HepG2 (cell line): ENCODE measurements around the gene NCOA6. TPM values are rescaled to one million over a fixed set of nuclear protein-coding genes. Genes with fewer than 3 reads are reported as not detected.
A peak's percentile ranks its signal among the peaks of the same experiment; 100 is the strongest.

ENCODE experiments used
- ATAD3A ChIP-seq: sonication (generic); formaldehyde crosslinking; IDR thresholded peaks from 2 replicates; pipeline ENCODE4 v1.4.0; 2020; ENCODE audit warnings: missing genetic modification reagents
- BRCA1 ChIP-seq: sonication (generic); formaldehyde crosslinking; IDR thresholded peaks from 2 replicates; pipeline ENCODE4 v1.4.0; 2020; ENCODE audit warnings: missing genetic modification reagents
- FOSL2 ChIP-seq: sonication (generic); formaldehyde crosslinking; IDR thresholded peaks from 2 replicates; pipeline ENCODE4 v1.4.0; 2020; ENCODE audit warnings: missing genetic modification reagents
- HMG20A ChIP-seq: IDR thresholded peaks from 2 replicates; pipeline ENCODE4 v1.6.1; 2016; ENCODE audit warnings: borderline replicate concordance
- IRF2 ChIP-seq: IDR thresholded peaks from 2 replicates; pipeline ENCODE4 v1.6.1; 2018; ENCODE audit warnings: missing genetic modification reagents, missing compliant biosample characterization
- LCORL ChIP-seq, 2 experiments: fragments of 450-650 bp in 1 of 2; sonication (generic) in 1 of 2; formaldehyde crosslinking in 1 of 2; IDR thresholded peaks; 2 replicates each; pipeline versions ENCODE4 v1.5.0 to v1.6.1; 2017 to 2020; ENCODE audit warnings: antibody characterized with exemption in 1 of 2, missing genetic modification reagents in 1 of 2
- POLR2AphosphoS2 ChIP-seq: IDR thresholded peaks from 2 replicates; pipeline ENCODE4 v1.6.1; 2011; ENCODE audit warnings: low read depth, low read length, improper control_type of control experiment
- PPARG ChIP-seq: conservative IDR thresholded peaks from 2 replicates; pipeline ENCODE4 v1.6.1; 2016; ENCODE audit warnings: missing biosample characterization, missing genetic modification reagents
- RFX1 ChIP-seq: fragments of 450-650 bp; IDR thresholded peaks from 2 replicates; pipeline ENCODE4 v1.6.1; 2017
- ZNF749 ChIP-seq: sonication (generic); formaldehyde crosslinking; IDR thresholded peaks from 2 replicates; pipeline ENCODE4 v1.8.0; 2022; ENCODE audit warnings: mild to moderate bottlenecking, missing genetic modification reagents, moderate library complexity, borderline replicate concordance
- ZNF772 ChIP-seq: sonication (generic); formaldehyde crosslinking; IDR thresholded peaks from 2 replicates; pipeline ENCODE4 v1.5.0; 2020; ENCODE audit warnings: mild to moderate bottlenecking, missing genetic modification reagents
- ZSCAN29 ChIP-seq: sonication (generic); formaldehyde crosslinking; conservative IDR thresholded peaks from 2 replicates; pipeline ENCODE4 v1.4.0; 2020; ENCODE audit warnings: mild to moderate bottlenecking, missing genetic modification reagents
- ZSCAN30 ChIP-seq: sonication (generic); formaldehyde crosslinking; IDR thresholded peaks from 2 replicates; pipeline ENCODE4 v1.5.0; 2020; ENCODE audit warnings: mild to moderate bottlenecking, missing genetic modification reagents
- polyA plus RNA-seq, 8 experiments: library from polyadenylated mRNA; depleted of rRNA in 3 of 8; stranded (reverse) in 7 of 8; unstranded in 1 of 8; fragments of >200 nt; fragmentation: Illumina TruSeq in 4 of 8; extraction: Trizol in 4 of 8; gene quantifications; 2 replicates each; pipeline versions ENCODE4 v1.2.1 to v1.2.3, GENCODE V29; 2011 to 2016; ENCODE audit warnings: low read depth in 4 of 8, missing spikeins in 1 of 8, mixed read lengths in 1 of 8; ENCODE audit not compliant: insufficient read depth in 1 of 8
- total RNA-seq, 5 experiments: library from RNA; depleted of rRNA; stranded (reverse); fragments of >200 nt; fragmentation: Illumina TruSeq; extraction: Trizol; gene quantifications; 2 replicates each; pipeline ENCODE4 v1.2.3, GENCODE V29; 2016; ENCODE audit warnings: low read depth in 1 of 5
- TF ChIP-seq, protein P1 (sequence below), 2 experiments: sonication (generic) in 1 of 2; formaldehyde crosslinking in 1 of 2; IDR thresholded peaks; 2 replicates each; pipeline versions ENCODE4 v1.6.1 to v1.9.0; 2014 to 2022; ENCODE audit warnings: antibody characterized with exemption in 1 of 2, borderline replicate concordance in 1 of 2, inconsistent platforms in 1 of 2, low read depth in 1 of 2, missing genetic modification reagents in 1 of 2
- TF ChIP-seq, protein P2 (sequence below): IDR thresholded peaks from 2 replicates; pipeline ENCODE4 v1.6.1; 2016; ENCODE audit warnings: low read depth
- TF ChIP-seq, protein P3 (sequence below): sonication (generic); formaldehyde crosslinking; IDR thresholded peaks from 2 replicates; pipeline ENCODE4 v1.4.0; 2020; ENCODE audit warnings: missing genetic modification reagents, borderline replicate concordance

Gene NCOA6
- total and polyA plus RNA-seq, 2 of the 13 experiments (the other 11 are each of a cell fraction or from before 2014, with no cell fraction given), result 11.2 to 29.3 TPM

DNA sequence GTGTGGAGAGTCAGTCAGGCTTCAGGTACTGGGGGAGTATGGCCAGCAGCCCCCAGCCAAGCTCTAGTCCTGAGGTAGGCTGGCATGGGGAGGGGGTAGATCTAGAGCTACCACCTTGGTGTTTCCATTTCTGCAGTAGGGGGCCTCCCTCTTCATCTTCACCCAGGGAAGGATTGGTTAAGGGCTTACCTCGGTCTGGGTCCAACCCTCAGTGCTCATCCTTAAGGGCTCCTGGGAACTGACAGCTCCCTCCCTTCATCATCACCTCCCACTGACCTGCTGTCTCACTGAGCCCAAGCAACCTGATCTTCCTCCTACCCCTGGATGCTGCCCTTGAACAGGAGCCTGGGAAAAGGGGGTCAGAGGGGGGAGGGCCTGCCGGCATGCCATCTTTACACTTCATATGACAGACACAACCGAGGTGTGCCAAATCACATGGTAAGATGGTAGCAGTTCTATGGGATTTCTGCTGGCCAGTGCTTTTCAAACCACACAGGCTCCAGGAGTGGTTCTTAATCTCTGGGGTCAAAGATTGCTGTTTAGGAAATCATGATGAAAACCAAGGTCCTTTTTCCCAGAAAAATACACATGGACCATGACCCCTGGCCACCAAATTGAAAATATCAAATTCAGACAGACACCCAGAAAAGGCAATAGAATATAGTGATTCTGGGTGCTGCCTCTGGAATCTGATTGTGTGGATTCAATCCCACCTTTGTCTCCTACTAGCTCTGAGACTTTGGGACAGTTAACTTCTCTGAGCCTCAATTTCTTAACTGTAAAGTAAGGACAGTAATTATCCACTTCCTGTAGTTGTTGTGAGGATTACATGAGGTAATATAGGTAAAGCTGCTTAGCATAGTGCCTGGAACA, 118.3 kb downstream of the NCOA6 start (continued):
- TF ChIP-seq PPARG (CRISPR knock-in tag), result peak; percentile 8; the same call in 1 of the 2 replicates
- peak; percentile 57 for TF ChIP-seq POLR2AphosphoS2
- TF ChIP-seq ZNF772 (CRISPR knock-in tag), result peak; percentile 41; the same call in 1 of the 2 replicates
- 0 out of 2 replicates have a peak, but pooled peaks have one; percentile 48 for TF ChIP-seq ZSCAN29 (CRISPR knock-in tag)
- TF ChIP-seq FOSL2 (CRISPR knock-in tag), result peak; percentile 47; the same call in 1 of the 2 replicates
- no peak for TF ChIP-seq ZSCAN30 (CRISPR knock-in tag)
- TF ChIP-seq, protein P1, sequence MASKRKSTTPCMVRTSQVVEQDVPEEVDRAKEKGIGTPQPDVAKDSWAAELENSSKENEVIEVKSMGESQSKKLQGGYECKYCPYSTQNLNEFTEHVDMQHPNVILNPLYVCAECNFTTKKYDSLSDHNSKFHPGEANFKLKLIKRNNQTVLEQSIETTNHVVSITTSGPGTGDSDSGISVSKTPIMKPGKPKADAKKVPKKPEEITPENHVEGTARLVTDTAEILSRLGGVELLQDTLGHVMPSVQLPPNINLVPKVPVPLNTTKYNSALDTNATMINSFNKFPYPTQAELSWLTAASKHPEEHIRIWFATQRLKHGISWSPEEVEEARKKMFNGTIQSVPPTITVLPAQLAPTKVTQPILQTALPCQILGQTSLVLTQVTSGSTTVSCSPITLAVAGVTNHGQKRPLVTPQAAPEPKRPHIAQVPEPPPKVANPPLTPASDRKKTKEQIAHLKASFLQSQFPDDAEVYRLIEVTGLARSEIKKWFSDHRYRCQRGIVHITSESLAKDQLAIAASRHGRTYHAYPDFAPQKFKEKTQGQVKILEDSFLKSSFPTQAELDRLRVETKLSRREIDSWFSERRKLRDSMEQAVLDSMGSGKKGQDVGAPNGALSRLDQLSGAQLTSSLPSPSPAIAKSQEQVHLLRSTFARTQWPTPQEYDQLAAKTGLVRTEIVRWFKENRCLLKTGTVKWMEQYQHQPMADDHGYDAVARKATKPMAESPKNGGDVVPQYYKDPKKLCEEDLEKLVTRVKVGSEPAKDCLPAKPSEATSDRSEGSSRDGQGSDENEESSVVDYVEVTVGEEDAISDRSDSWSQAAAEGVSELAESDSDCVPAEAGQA (IDR thresholded peaks at IDR 0.05; ENCODE audit: low read depth), result 0 out of 2 replicates have a peak, but pooled peaks have one; percentile 17
- TF ChIP-seq, protein P1 (CRISPR knock-in tag; IDR thresholded peaks at IDR 0.05; ENCODE audit: borderline replicate concordance), result no peak
- TF ChIP-seq, protein P2, sequence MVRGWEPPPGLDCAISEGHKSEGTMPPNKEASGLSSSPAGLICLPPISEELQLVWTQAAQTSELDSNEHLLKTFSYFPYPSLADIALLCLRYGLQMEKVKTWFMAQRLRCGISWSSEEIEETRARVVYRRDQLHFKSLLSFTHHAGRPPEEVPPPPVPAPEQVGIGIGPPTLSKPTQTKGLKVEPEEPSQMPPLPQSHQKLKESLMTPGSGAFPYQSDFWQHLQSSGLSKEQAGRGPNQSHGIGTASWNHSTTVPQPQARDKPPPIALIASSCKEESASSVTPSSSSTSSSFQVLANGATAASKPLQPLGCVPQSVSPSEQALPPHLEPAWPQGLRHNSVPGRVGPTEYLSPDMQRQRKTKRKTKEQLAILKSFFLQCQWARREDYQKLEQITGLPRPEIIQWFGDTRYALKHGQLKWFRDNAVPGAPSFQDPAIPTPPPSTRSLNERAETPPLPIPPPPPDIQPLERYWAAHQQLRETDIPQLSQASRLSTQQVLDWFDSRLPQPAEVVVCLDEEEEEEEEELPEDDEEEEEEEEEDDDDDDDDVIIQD (CRISPR knock-in tag), result peak; percentile 60; the same call in 1 of the 2 replicates
- TF ChIP-seq RFX1, result no peak
- peak; percentile 76; the same call in 1 of the 2 replicates for TF ChIP-seq BRCA1 (CRISPR knock-in tag)
- TF ChIP-seq ATAD3A (CRISPR knock-in tag), result no peak
- peak; percentile 87 for TF ChIP-seq LCORL (IDR thresholded peaks at IDR 0.05)
- TF ChIP-seq LCORL (CRISPR knock-in tag; IDR thresholded peaks at IDR 0.05), result peak; percentile 48
- TF ChIP-seq, protein P3, sequence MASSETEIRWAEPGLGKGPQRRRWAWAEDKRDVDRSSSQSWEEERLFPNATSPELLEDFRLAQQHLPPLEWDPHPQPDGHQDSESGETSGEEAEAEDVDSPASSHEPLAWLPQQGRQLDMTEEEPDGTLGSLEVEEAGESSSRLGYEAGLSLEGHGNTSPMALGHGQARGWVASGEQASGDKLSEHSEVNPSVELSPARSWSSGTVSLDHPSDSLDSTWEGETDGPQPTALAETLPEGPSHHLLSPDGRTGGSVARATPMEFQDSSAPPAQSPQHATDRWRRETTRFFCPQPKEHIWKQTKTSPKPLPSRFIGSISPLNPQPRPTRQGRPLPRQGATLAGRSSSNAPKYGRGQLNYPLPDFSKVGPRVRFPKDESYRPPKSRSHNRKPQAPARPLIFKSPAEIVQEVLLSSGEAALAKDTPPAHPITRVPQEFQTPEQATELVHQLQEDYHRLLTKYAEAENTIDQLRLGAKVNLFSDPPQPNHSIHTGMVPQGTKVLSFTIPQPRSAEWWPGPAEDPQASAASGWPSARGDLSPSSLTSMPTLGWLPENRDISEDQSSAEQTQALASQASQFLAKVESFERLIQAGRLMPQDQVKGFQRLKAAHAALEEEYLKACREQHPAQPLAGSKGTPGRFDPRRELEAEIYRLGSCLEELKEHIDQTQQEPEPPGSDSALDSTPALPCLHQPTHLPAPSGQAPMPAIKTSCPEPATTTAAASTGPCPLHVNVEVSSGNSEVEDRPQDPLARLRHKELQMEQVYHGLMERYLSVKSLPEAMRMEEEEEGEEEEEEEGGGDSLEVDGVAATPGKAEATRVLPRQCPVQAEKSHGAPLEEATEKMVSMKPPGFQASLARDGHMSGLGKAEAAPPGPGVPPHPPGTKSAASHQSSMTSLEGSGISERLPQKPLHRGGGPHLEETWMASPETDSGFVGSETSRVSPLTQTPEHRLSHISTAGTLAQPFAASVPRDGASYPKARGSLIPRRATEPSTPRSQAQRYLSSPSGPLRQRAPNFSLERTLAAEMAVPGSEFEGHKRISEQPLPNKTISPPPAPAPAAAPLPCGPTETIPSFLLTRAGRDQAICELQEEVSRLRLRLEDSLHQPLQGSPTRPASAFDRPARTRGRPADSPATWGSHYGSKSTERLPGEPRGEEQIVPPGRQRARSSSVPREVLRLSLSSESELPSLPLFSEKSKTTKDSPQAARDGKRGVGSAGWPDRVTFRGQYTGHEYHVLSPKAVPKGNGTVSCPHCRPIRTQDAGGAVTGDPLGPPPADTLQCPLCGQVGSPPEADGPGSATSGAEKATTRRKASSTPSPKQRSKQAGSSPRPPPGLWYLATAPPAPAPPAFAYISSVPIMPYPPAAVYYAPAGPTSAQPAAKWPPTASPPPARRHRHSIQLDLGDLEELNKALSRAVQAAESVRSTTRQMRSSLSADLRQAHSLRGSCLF, result no peak
- TF ChIP-seq IRF2 (CRISPR knock-in tag), result peak; percentile 85; the same call in 1 of the 2 replicates
- 0 out of 2 replicates have a peak, but pooled peaks have one; percentile 13 for TF ChIP-seq ZNF749 (CRISPR knock-in tag)
- peak; percentile 85 for TF ChIP-seq HMG20A (CRISPR knock-in tag)
